Nucleus accumbens (tissue), 56 donors: Measurements from ENCODE around the gene KCNIP4.

Experiments used
- DNase-seq, 56 donors: peaks; one replicate each; lab custom pipeline; 2025; lab: John Stamatoyannopoulos, UW

Gene KCNIP4

GRCh38 chr4:21768349-21769310 is 179.9 kb downstream of the KCNIP4 start:
- peak in 6 of 56 donors; percentile 0 to 10 (median 4) for DNase-seq

GRCh38 chr4:21765810-21766407 is 182.7 kb downstream of the KCNIP4 start:
- peak in 22 of 56 donors; percentile 1 to 57 (median 10) for DNase-seq

- no peak for DNase-seq
Measured at GRCh38 chr4:21763855-21764254, 184.7 kb downstream of the KCNIP4 start.

GRCh38 chr4:21757248-21757647 is 191.3 kb downstream of the KCNIP4 start:
- no peak for DNase-seq

GRCh38 chr4:21753084-21753760 is 195.3 kb downstream of the KCNIP4 start:
- DNase-seq: no peak

- no peak for DNase-seq
Measured at GRCh38 chr4:21752616-21753015, 196.0 kb downstream of the KCNIP4 start.

- peak in 2 of 56 donors; percentile 0 to 4 for DNase-seq
Measured at GRCh38 chr4:21749924-21750323, 198.6 kb downstream of the KCNIP4 start.

- DNase-seq: no peak
Measured at GRCh38 chr4:21749412-21749811, 199.2 kb downstream of the KCNIP4 start.

GRCh38 chr4:21744046-21744445 is 204.5 kb downstream of the KCNIP4 start:
- DNase-seq: no peak

GRCh38 chr4:21742326-21742725 is 206.2 kb downstream of the KCNIP4 start:
- DNase-seq: no peak

GRCh38 chr4:21738821-21739220 is 209.8 kb downstream of the KCNIP4 start:
- no peak for DNase-seq

GRCh38 chr4:21735866-21736265 is 212.7 kb downstream of the KCNIP4 start:
- no peak for DNase-seq

- DNase-seq: no peak
Measured at GRCh38 chr4:21733894-21734630, 214.5 kb downstream of the KCNIP4 start.

- no peak for DNase-seq
Measured at GRCh38 chr4:21728304-21728703, 220.3 kb downstream of the KCNIP4 start.

- DNase-seq: no peak
Measured at GRCh38 chr4:21726255-21726815, 222.2 kb downstream of the KCNIP4 start.

- DNase-seq: no peak
Measured at GRCh38 chr4:21722157-21722839, 226.3 kb downstream of the KCNIP4 start.

GRCh38 chr4:21716531-21716930 is 232.0 kb downstream of the KCNIP4 start:
- no peak for DNase-seq

- no peak for DNase-seq
Measured at GRCh38 chr4:21710179-21710835, 238.3 kb downstream of the KCNIP4 start.

- DNase-seq: no peak
Measured at GRCh38 chr4:21709761-21710160, 238.8 kb downstream of the KCNIP4 start.
